Activated T-cell treated with anti-CD3 and anti-CD28 coated beads, Interleukin-2, amount 50 U/mL, for 4 hours (primary cell): ENCODE measurements around the gene TNFRSF13B. TPM values are rescaled to one million over a fixed set of nuclear protein-coding genes. Genes with fewer than 3 reads are reported as not detected.
"Not testable (repeated sequence)": the region's sequence is repeated elsewhere in the genome, so short reads cannot be mapped to it uniquely, and the experiment has no call there.

Experiments used
- ATAC-seq, 2 donors: fragments of 200-7000 bp; cut with Tn5 transposase; one replicate each; pipeline ENCODE4 v1.10.0; 2021
- DNase-seq: peaks from one replicate; pipeline ENCODE4 v3.0.0-alpha.2; 2020
- H3K27me3 Mint-ChIP-seq: one replicate; pipeline ENCODE4 v1.8.0; 2021; ENCODE audit warnings: low read depth, mixed read lengths
- H3K36me3 Mint-ChIP-seq: one replicate; pipeline ENCODE4 v1.8.0; 2022; ENCODE audit warnings: mixed read lengths; ENCODE audit not compliant: insufficient read depth
- H3K4me1 Mint-ChIP-seq: one replicate; pipeline ENCODE4 v1.8.0; 2021; ENCODE audit warnings: low read depth, mixed read lengths
- H3K4me3 Mint-ChIP-seq: one replicate; pipeline ENCODE4 v1.8.0; 2021; ENCODE audit warnings: mild to moderate bottlenecking, moderate library complexity, mixed read lengths
- H3K9me3 Mint-ChIP-seq: one replicate; pipeline ENCODE4 v1.8.0; 2021; ENCODE audit warnings: mixed read lengths
- total RNA-seq, 3 donors: library from RNA; stranded (reverse); gene quantifications; one replicate each; pipeline ENCODE4 v1.2.1, GENCODE V29; 2021

Gene TNFRSF13B
- total RNA-seq, 3 donors from 2014 or later: 0.30 TPM; not detected in 2

- DNase-seq (no peak), ATAC-seq (no peak)
- H3K4me3 Mint-ChIP-seq: no peak overlapping the region
- H3K36me3 Mint-ChIP-seq: no peaks in the 10 kb centered on the region
- no peaks in the 10 kb centered on the region for H3K27me3 Mint-ChIP-seq
- H3K4me1 Mint-ChIP-seq: peaks cover 5% of the 10 kb centered on the region
- H3K9me3 Mint-ChIP-seq: no peaks in the 10 kb centered on the region
Measured at GRCh38 chr17:16917671-16918394, 54.1 kb downstream of the TNFRSF13B start.

GRCh38 chr17:16916557-16916920, 55.4 kb downstream of the TNFRSF13B start:
- no peaks in the 10 kb centered on the region for H3K27me3 Mint-ChIP-seq
- H3K4me1 Mint-ChIP-seq: peaks cover 15% of the 10 kb centered on the region
- H3K4me3 Mint-ChIP-seq: no peak overlapping the region
- no peaks in the 10 kb centered on the region for H3K36me3 Mint-ChIP-seq
- DNase-seq: no peak
- H3K9me3 Mint-ChIP-seq: no peaks in the 10 kb centered on the region
- no peak for ATAC-seq

GRCh38 chr17:16915752-16916556, 56.0 kb downstream of the TNFRSF13B start:
- no peak overlapping the region for H3K4me3 Mint-ChIP-seq
- peaks cover 18% of the 10 kb centered on the region for H3K4me1 Mint-ChIP-seq
- H3K27me3 Mint-ChIP-seq: no peaks in the 10 kb centered on the region
- ATAC-seq (no peak), DNase-seq (no peak)
- H3K36me3 Mint-ChIP-seq: no peaks in the 10 kb centered on the region
- no peaks in the 10 kb centered on the region for H3K9me3 Mint-ChIP-seq

GRCh38 chr17:16913463-16913862, 58.5 kb downstream of the TNFRSF13B start:
- DNase-seq (no peak), ATAC-seq (no peak)
- no peaks in the 10 kb centered on the region for H3K36me3 Mint-ChIP-seq
- no peak overlapping the region for H3K4me3 Mint-ChIP-seq
- no peaks in the 10 kb centered on the region for H3K9me3 Mint-ChIP-seq
- H3K27me3 Mint-ChIP-seq: peaks cover 12% of the 10 kb centered on the region
- H3K4me1 Mint-ChIP-seq: peaks cover 34% of the 10 kb centered on the region

GRCh38 chr17:16912021-16912962, 59.6 kb downstream of the TNFRSF13B start:
- no peak overlapping the region for H3K4me3 Mint-ChIP-seq
- H3K9me3 Mint-ChIP-seq: no peaks in the 10 kb centered on the region
- peaks cover 12% of the 10 kb centered on the region for H3K27me3 Mint-ChIP-seq
- H3K36me3 Mint-ChIP-seq: no peaks in the 10 kb centered on the region
- H3K4me1 Mint-ChIP-seq: peaks cover 36% of the 10 kb centered on the region
- ATAC-seq (no peak), DNase-seq (no peak)

- H3K27me3 Mint-ChIP-seq: peaks cover 12% of the 10 kb centered on the region
- peak in 1 of 2 donors; percentile 27 for ATAC-seq
- peaks cover 45% of the 10 kb centered on the region for H3K4me1 Mint-ChIP-seq
- DNase-seq: no peak
- H3K9me3 Mint-ChIP-seq: no peaks in the 10 kb centered on the region
- no peak overlapping the region for H3K4me3 Mint-ChIP-seq
- no peaks in the 10 kb centered on the region for H3K36me3 Mint-ChIP-seq
Measured at GRCh38 chr17:16911141-16911937, 60.6 kb downstream of the TNFRSF13B start.

GRCh38 chr17:16910341-16910740, 61.6 kb downstream of the TNFRSF13B start:
- H3K27me3 Mint-ChIP-seq: peaks cover 20% of the 10 kb centered on the region
- DNase-seq (no peak), ATAC-seq (no peak)
- H3K4me1 Mint-ChIP-seq: peaks cover 48% of the 10 kb centered on the region
- no peaks in the 10 kb centered on the region for H3K9me3 Mint-ChIP-seq
- H3K36me3 Mint-ChIP-seq: no peaks in the 10 kb centered on the region
- no peak overlapping the region for H3K4me3 Mint-ChIP-seq

GRCh38 chr17:16909472-16910246, 62.3 kb downstream of the TNFRSF13B start:
- DNase-seq: no peak
- Mint-ChIP-seq H3K27me3 (peaks cover 22% of the 10 kb centered on the region), H3K36me3 (no peaks in the 10 kb centered on the region), H3K9me3 (no peaks in the 10 kb centered on the region), H3K4me1 (peaks cover 48% of the 10 kb centered on the region), H3K4me3 (no peak overlapping the region)
- no peak for ATAC-seq

- Mint-ChIP-seq H3K27me3 (peaks cover 25% of the 10 kb centered on the region), H3K4me3 (no peak overlapping the region), H3K4me1 (peaks cover 48% of the 10 kb centered on the region), H3K36me3 (no peaks in the 10 kb centered on the region), H3K9me3 (no peaks in the 10 kb centered on the region)
- DNase-seq: no peak
- no peak for ATAC-seq
Measured at GRCh38 chr17:16908273-16908672, 63.6 kb downstream of the TNFRSF13B start.

- ATAC-seq: peak; percentile 48 to 68
Measured at GRCh38 chr17:16906680-16907079, 65.2 kb downstream of the TNFRSF13B start.

GRCh38 chr17:16905593-16906191, 66.2 kb downstream of the TNFRSF13B start:
- peaks cover 47% of the 10 kb centered on the region for H3K27me3 Mint-ChIP-seq
- no peaks in the 10 kb centered on the region for H3K9me3 Mint-ChIP-seq
- peaks cover 29% of the 10 kb centered on the region for H3K4me1 Mint-ChIP-seq

More at GRCh38 chr17:16906680-16907079, 65.2 kb downstream of the TNFRSF13B start:
- no peak for DNase-seq
- Mint-ChIP-seq H3K4me1 (peaks cover 36% of the 10 kb centered on the region), H3K4me3 (peak overlapping the region; percentile 20), H3K36me3 (no peaks in the 10 kb centered on the region), H3K27me3 (peaks cover 39% of the 10 kb centered on the region), H3K9me3 (no peaks in the 10 kb centered on the region)

GRCh38 chr17:16903070-16903469, 68.8 kb downstream of the TNFRSF13B start:
- peaks cover 16% of the 10 kb centered on the region for H3K4me1 Mint-ChIP-seq
- H3K27me3 Mint-ChIP-seq: peaks cover 43% of the 10 kb centered on the region
- H3K36me3 Mint-ChIP-seq, ATAC-seq, H3K4me3 Mint-ChIP-seq, DNase-seq, H3K9me3 Mint-ChIP-seq: not testable (repeated sequence)

More at GRCh38 chr17:16905593-16906191, 66.2 kb downstream of the TNFRSF13B start:
- DNase-seq (no peak), ATAC-seq (no peak)
- Mint-ChIP-seq H3K36me3 (no peaks in the 10 kb centered on the region), H3K4me3 (peak overlapping the region; percentile 29)
